GM19351 (cell line): Measurements from ENCODE around the gene PRKCE.
"Not testable (repeated sequence)": the region's sequence is repeated elsewhere in the genome, so short reads cannot be mapped to it uniquely, and the experiment has no call there.

Experiments
- ATAC-seq: cut with Tn5 transposase; IDR thresholded peaks from one replicate; pipeline ENCODE4 v1.9.1; 2021; ENCODE audit warnings: mild to moderate bottlenecking, moderate library complexity; ENCODE audit not compliant: unreplicated experiment

The PRKCE gene

GRCh38 chr2:45902380-45902779 is 250.9 kb downstream of the PRKCE start:
- ATAC-seq = no peak

GRCh38 chr2:45902781-45903375 is 251.4 kb downstream of the PRKCE start:
- ATAC-seq = no peak

GRCh38 chr2:45904267-45904945 is 252.9 kb downstream of the PRKCE start:
- peak; percentile 80 for ATAC-seq

GRCh38 chr2:45904946-45905631 is 253.6 kb downstream of the PRKCE start:
- ATAC-seq = no peak

- no peak for ATAC-seq
Observed at GRCh38 chr2:45905632-45905958, 254.1 kb downstream of the PRKCE start.

GRCh38 chr2:45907592-45907991 is 256.1 kb downstream of the PRKCE start:
- no peak for ATAC-seq

- ATAC-seq = no peak
Observed at GRCh38 chr2:45908316-45909170, 257.1 kb downstream of the PRKCE start.

- no peak for ATAC-seq
Observed at GRCh38 chr2:45909171-45909565, 257.7 kb downstream of the PRKCE start.

- ATAC-seq = peak; percentile 90
Observed at GRCh38 chr2:45909677-45910191, 258.3 kb downstream of the PRKCE start.

GRCh38 chr2:45910473-45911060 is 259.1 kb downstream of the PRKCE start:
- no peak for ATAC-seq

- ATAC-seq = no peak
Observed at GRCh38 chr2:45911538-45911937, 260.1 kb downstream of the PRKCE start.

GRCh38 chr2:45912109-45912508 is 260.6 kb downstream of the PRKCE start:
- no peak for ATAC-seq

- no peak for ATAC-seq
Observed at GRCh38 chr2:45913539-45913938, 262.1 kb downstream of the PRKCE start.

GRCh38 chr2:45915523-45915922 is 264.0 kb downstream of the PRKCE start:
- no peak for ATAC-seq

- not testable (repeated sequence) for ATAC-seq
Observed at GRCh38 chr2:45917561-45918176, 266.2 kb downstream of the PRKCE start.

- no peak for ATAC-seq
Observed at GRCh38 chr2:45918463-45919159, 267.1 kb downstream of the PRKCE start.

GRCh38 chr2:45919160-45919650 is 267.7 kb downstream of the PRKCE start:
- no peak for ATAC-seq

- no peak for ATAC-seq
Observed at GRCh38 chr2:45919711-45920111, 268.2 kb downstream of the PRKCE start.

GRCh38 chr2:45921921-45922320 is 270.4 kb downstream of the PRKCE start:
- no peak for ATAC-seq

GRCh38 chr2:45922577-45922988 is 271.1 kb downstream of the PRKCE start:
- ATAC-seq = no peak
